GM13977 (cell line): ENCODE results near the gene CD248.

Source experiments
- DNase-seq: peaks from one replicate; pipeline ENCODE4 v3.0.0; 2012; ENCODE audit warnings: low spot score
- in situ Hi-C: fragments of 300-500 bp; cut with MboI; formaldehyde crosslinking; loops from one replicate; pipeline ENCODE4 v1.12.0; 2022; ENCODE audit warnings: low sequenced_read_pairs, low pct_unique_long_range_greater_than_20kb, mixed read lengths, inconsistent platforms; ENCODE audit not compliant: unreplicated experiment
- TF ChIP-seq, protein P1 (sequence below): IDR thresholded peaks from 2 replicates; pipeline ENCODE4 v1.5.1; 2012; ENCODE audit warnings: mild to moderate bottlenecking, control low read depth; ENCODE audit not compliant: insufficient read depth; ENCODE audit errors: extremely low read depth, missing control alignments

CD248 gene

DNA sequence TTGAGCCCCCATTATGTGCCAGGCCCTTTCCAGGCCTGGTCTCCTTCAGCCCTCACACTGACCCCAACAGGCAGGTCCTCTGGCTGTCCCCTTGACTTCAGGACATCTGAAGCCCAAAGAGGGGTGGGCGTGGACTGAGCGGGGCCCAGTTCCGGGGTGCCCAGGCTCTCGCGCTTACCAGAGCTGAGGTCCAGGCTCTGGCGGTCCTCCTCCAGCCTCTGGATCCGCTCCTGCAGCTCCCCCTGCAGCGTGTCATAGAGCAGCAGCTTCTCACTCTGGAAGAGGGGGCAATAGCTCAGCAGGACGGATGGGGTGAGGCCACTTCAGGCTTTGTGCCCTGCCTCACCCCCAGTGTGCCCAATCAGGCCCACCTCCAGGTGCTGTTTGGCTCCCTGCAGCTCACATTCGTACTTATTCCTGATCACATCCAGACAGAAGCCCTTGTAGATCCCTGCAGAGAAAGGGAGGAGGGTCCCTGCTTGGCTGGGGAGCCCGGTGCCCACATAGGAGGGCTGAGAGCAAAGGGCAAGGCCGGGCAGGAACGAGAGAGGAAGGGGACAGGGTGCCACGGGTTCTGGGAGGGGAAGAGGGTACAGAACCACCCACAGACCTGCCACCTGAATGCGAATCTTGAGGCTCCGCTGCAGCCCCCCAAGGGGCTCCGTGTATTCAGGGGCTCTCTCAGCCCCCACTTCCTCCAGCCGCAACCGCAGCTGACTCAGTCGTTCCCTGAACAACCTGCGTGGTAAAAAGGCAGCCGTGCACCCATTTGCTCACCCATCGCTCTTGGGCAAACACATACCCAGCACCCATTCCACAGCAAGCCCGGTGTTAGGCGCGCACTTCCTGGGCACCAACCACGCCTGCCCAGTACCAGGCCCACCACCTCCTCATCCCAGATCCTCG, 24.0 kb upstream of the CD248 start:
- TF ChIP-seq, protein P1, sequence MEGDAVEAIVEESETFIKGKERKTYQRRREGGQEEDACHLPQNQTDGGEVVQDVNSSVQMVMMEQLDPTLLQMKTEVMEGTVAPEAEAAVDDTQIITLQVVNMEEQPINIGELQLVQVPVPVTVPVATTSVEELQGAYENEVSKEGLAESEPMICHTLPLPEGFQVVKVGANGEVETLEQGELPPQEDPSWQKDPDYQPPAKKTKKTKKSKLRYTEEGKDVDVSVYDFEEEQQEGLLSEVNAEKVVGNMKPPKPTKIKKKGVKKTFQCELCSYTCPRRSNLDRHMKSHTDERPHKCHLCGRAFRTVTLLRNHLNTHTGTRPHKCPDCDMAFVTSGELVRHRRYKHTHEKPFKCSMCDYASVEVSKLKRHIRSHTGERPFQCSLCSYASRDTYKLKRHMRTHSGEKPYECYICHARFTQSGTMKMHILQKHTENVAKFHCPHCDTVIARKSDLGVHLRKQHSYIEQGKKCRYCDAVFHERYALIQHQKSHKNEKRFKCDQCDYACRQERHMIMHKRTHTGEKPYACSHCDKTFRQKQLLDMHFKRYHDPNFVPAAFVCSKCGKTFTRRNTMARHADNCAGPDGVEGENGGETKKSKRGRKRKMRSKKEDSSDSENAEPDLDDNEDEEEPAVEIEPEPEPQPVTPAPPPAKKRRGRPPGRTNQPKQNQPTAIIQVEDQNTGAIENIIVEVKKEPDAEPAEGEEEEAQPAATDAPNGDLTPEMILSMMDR: no peak
- in situ Hi-C loops: no loop called here

DNA sequence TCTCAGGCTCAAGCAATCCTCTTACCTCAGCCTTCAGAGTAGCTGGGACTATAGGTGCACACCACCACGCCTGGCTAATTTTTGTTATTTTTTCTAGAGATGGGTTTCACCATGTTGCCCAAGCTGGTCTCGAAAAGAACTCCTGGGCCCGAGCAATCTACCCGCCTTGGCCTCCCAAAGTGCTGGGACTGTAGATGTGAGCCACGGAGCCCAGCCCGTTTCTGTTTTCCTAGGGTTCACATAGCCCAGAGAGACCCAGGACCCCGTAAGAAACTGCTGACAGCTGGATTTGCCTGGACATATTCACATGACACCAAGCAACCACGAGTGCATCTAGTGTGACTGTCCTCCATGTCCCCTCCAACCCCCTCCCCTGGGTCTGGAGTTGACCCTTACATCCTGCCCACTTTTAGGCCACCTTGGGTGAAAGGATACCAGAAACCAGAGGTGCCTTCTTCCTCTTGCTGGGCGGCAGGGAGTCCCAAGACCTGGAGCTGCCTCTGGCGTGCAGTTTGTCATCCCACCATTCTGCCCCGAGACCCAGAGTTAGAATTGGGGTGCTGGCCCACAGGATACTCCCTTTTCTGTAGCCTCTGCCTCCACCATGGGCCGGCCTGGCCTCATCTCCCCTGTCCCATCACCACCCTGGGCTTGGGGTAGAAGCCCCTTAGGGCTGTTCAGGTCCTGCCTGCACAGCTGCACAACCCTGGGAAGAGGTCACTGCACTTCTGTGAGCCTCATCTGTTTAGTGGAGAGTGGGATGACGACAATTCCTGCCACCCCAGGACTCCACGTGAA, 23.0 kb upstream of the CD248 start:
- in situ Hi-C loops: no loop called here

More for the DNA sequence above, 24.0 kb upstream of the CD248 start:
- no peak for DNase-seq

DNA sequence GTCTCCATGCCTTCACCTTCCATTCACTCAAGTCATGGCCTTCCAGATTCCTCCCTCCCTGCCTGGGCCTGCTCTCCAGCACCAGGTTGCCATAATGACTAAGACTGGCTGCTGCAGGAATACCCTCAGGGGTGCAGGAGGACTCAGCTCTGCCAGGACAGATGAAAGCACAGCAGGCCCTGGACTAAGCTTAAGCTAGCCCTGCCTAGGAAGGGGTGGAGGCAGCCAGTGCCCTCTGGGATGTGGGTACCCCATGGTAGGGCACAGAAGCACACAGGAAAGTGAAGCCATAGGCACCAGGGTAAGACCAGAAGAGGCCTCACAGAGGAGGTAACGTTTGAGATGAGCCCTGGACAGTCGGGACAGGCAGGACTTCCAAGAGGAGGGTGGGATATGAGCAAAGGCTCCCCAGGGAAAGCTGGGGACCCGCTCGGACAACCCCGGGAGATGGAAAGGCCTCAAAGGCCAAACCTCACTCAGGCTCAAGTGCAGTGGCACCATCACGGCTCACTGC, 22.4 kb upstream of the CD248 start:
- DNase-seq: no peak
- in situ Hi-C loops: no loop called here
- TF ChIP-seq, protein P1: no peak

More for the DNA sequence above, 23.0 kb upstream of the CD248 start:
- TF ChIP-seq, protein P1: no peak
- no peak for DNase-seq

DNA sequence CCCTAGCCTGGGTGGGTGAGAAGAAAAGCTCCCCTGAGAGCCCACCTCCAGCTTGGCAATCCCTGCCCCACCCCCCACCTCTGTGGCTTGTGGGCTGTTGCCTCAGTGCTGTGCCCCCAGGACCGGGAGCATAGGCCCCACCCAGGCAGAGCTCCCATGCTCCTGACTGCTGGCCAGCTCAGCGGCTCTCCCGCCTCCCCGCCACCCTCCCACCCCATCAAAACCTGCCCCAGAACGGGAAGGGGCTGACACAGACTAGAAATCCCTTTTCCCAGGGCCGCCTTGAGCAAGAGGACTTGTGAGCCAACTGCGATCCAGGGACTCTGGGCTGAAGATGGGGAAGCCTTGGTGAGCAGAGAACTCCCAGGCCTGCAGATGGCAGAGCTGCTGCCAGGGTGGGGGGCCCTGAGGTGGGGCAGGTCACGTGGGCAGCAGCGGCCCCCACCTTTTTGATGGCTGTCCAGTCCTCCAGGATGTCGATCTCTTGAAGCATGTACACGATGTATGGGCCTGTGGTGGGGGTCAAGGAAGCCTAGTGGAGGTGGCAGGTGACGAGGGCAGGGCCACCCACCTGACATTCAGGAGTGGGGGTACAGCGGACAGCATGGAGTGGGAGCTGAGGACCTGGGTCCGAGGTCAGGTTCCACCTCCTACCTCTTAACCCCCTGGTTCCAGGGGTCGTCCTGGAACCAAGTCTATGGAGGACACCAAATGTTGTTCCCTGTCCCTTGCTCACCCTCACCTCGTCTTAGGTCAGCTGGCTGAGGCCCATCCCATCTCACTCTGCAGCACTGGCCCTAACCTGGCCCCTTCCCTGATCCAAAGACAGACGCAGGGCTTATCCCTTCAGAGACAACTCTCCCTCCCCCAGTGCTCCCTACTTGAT, 21.7 kb upstream of the CD248 start:
- in situ Hi-C loops: no loop called here
- DNase-seq: no peak

DNA sequence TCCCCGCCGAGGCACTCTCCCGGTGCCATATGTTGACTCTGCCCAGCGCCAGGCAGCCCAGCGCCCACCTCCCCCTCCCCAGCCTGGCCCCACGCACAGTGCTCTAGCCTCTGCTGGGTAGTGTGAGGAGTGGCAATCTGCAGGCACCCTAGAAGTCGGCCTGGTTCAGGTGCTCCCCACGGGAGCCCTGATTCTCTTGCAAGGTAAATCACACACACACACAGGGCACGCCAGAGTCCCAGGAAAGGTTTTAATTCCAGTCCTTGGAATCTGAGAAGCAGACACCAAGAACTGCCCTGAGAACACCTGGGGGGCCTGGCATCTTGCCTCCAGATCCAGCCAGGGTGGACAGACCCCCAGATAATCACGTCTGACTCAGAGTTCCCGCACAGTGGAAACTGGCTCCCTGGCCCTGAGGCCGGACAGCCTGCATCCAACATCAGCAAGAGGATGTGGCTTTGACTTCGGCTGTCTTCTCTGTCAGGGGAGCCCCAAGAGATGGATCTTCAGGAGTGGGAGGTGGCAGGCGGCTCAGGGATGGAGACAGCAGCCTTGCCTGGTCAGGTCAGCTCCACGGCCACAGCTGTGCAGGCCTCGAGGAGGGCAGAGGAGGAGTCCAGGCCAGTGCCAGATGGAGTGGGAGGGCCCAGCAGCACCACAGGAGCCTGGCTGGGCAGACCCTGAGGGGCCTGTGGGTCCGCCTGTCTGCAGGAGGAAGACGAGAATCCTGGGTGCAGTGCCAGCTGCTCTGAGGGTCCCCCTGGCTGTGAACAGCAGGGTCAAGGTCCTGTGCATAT, 20.5 kb upstream of the CD248 start:
- DNase-seq: no peak
- in situ Hi-C loops: no loop called here

More for the DNA sequence above, 21.7 kb upstream of the CD248 start:
- TF ChIP-seq, protein P1: no peak

More for the DNA sequence above, 20.5 kb upstream of the CD248 start:
- TF ChIP-seq, protein P1: no peak
